AML-193 (cell line): ENCODE results near the gene KLHL17.
"Not testable (repeated sequence)": the region's sequence is repeated elsewhere in the genome, so short reads cannot be mapped to it uniquely, and the experiment has no call there.

Source experiments
- DNase-seq, 2 experiments: peaks; one replicate each; lab custom pipeline; 2025; lab: John Stamatoyannopoulos, UW

The KLHL17 gene

GRCh38 chr1:970242-970972, 10.0 kb downstream of the KLHL17 start:
- no peak for DNase-seq

- DNase-seq, result no peak
Observed at GRCh38 chr1:970973-971730, 10.8 kb downstream of the KLHL17 start.

GRCh38 chr1:971751-972506, 11.5 kb downstream of the KLHL17 start:
- DNase-seq, result no peak

- no peak for DNase-seq
Observed at GRCh38 chr1:972726-973458, 12.5 kb downstream of the KLHL17 start.

GRCh38 chr1:973459-974292, 13.3 kb downstream of the KLHL17 start:
- DNase-seq, result no peak

- no peak for DNase-seq
Observed at GRCh38 chr1:974293-974640, 13.9 kb downstream of the KLHL17 start.

- DNase-seq, result no peak
Observed at GRCh38 chr1:974687-975328, 14.4 kb downstream of the KLHL17 start.

GRCh38 chr1:975365-975764, 15.0 kb downstream of the KLHL17 start:
- no peak for DNase-seq

- peak; percentile 50 to 51 for DNase-seq
Observed at GRCh38 chr1:975896-976683, 15.7 kb downstream of the KLHL17 start.

- DNase-seq, result not testable (repeated sequence)
Observed at GRCh38 chr1:976791-977190, 16.4 kb downstream of the KLHL17 start.

- no peak for DNase-seq
Observed at GRCh38 chr1:978069-978834, 17.9 kb downstream of the KLHL17 start.

GRCh38 chr1:978835-979743, 18.7 kb downstream of the KLHL17 start:
- DNase-seq, result no peak

GRCh38 chr1:979744-980072, 19.3 kb downstream of the KLHL17 start:
- DNase-seq, result no peak

GRCh38 chr1:980137-980571, 19.8 kb downstream of the KLHL17 start:
- DNase-seq, result no peak

- no peak for DNase-seq
Observed at GRCh38 chr1:980602-981395, 20.4 kb downstream of the KLHL17 start.

GRCh38 chr1:981491-981954, 21.1 kb downstream of the KLHL17 start:
- DNase-seq, result no peak

GRCh38 chr1:981955-982558, 21.7 kb downstream of the KLHL17 start, which contains the start of gene PERM1:
Gene PERM1 (minus strand): TSS chr1:982093. CDS start chr1:981029, 1,064 bp downstream.
- no peak for DNase-seq
